ENCODE results near the gene AKR1C3. TPM values are rescaled to one million over a fixed set of nuclear protein-coding genes. Genes with fewer than 3 reads are reported as not detected.

AKR1C3 gene
- total RNA-seq, 1 donor from 2014 or later: 84.4 TPM

- intact Hi-C loops (cut with DNase I): no loop called here
- peaks cover 4% of the 10 kb centered on the region for H3K9me3 ChIP-seq
These were observed 56.9 kb downstream of the AKR1C3 start for GRCh38 chr10:5151076-5151475.

GRCh38 chr10:5155951-5156350 lies 61.7 kb downstream of the AKR1C3 start:
- peaks cover under 1% of the 10 kb centered on the region for H3K9me3 ChIP-seq
- no peak overlapping the region for H3K4me3 ChIP-seq
- H3K4me1 ChIP-seq: no peaks in the 10 kb centered on the region
- intact Hi-C loops (cut with DNase I): no loop called here
- TF ChIP-seq CTCF (IDR thresholded peaks at IDR 0.05): no peak
- H3K36me3 ChIP-seq: no peaks in the 10 kb centered on the region
- H3K27me3 ChIP-seq (ENCODE audit: low read depth): no peaks in the 10 kb centered on the region
- no peak for ATAC-seq
- H3K27ac ChIP-seq: no peak overlapping the region
- no peak for DNase-seq

More at GRCh38 chr10:5151076-5151475, 56.9 kb downstream of the AKR1C3 start:
- DNase-seq: no peak
- no peak for ATAC-seq
- no peaks in the 10 kb centered on the region for H3K36me3 ChIP-seq
- no peak overlapping the region for H3K27ac ChIP-seq
- H3K4me1 ChIP-seq: no peaks in the 10 kb centered on the region
- H3K27me3 ChIP-seq (ENCODE audit: low read depth): no peaks in the 10 kb centered on the region
- TF ChIP-seq CTCF (IDR thresholded peaks at IDR 0.05): no peak
- no peak overlapping the region for H3K4me3 ChIP-seq

Other genes with a start within 250 kb of the AKR1C3 start
- gene AKR1C1, start 131.0 kb upstream of the AKR1C3 start, total RNA-seq: 54.5 TPM
- 34.4 TPM for gene AKR1C2, start 90.6 kb upstream of the AKR1C3 start, total RNA-seq
- gene AKR1C8, start 90.7 kb downstream of the AKR1C3 start, total RNA-seq: 0.83 TPM
- not detected for gene AKR1C4, start 102.4 kb downstream of the AKR1C3 start, total RNA-seq